Umbilical cord (tissue), 2 donors: ENCODE data around the gene TMEM134. TPM values are rescaled to one million over a fixed set of nuclear protein-coding genes. Genes with fewer than 3 reads are reported as not detected.
"Not testable (repeated sequence)": the region's sequence is repeated elsewhere in the genome, so short reads cannot be mapped to it uniquely, and the experiment has no call there.

Experiments
- DNase-seq: peaks from one replicate; pipeline ENCODE4 v3.0.0-alpha.2; 2015; ENCODE audit warnings: low spot score
- total RNA-seq: library from RNA; depleted of rRNA; stranded (reverse); fragments of >200 nt; gene quantifications from one replicate; pipeline ENCODE4 v1.2.3, GENCODE V29; 2014; ENCODE audit warnings: low replicate concordance; ENCODE audit not compliant: insufficient read depth

Gene TMEM134
- 10.6 TPM for total RNA-seq

GRCh38 chr11:67468759-67469507 lies at the start of gene TMEM134:
TMEM134 (minus strand) TSS chr11:67469251; CDS start chr11:67469192, 59 bp downstream.
- DNase-seq: peak; percentile 93

GRCh38 chr11:67517784-67518552 lies 48.9 kb upstream of the TMEM134 start:
- no peak for DNase-seq

- DNase-seq: no peak
These were observed 47.8 kb upstream of the TMEM134 start for GRCh38 chr11:67516806-67517205.

GRCh38 chr11:67514116-67514515 lies 45.1 kb upstream of the TMEM134 start:
- DNase-seq: no peak

- DNase-seq: not testable (repeated sequence)
These were observed 42.5 kb upstream of the TMEM134 start for GRCh38 chr11:67511558-67511957.

GRCh38 chr11:67510023-67510345 lies 40.9 kb upstream of the TMEM134 start:
- DNase-seq: no peak

GRCh38 chr11:67508486-67509121 lies 39.6 kb upstream of the TMEM134 start:
- peak; percentile 98 for DNase-seq

GRCh38 chr11:67507864-67508485 lies 38.9 kb upstream of the TMEM134 start, which contains the start of gene CDK2AP2:
CDK2AP2 (minus strand) TSS chr11:67508162; CDS start chr11:67508082, 80 bp downstream.
- peak; percentile 98 for DNase-seq

- DNase-seq: no peak
These were observed 38.3 kb upstream of the TMEM134 start for GRCh38 chr11:67507242-67507863.

- DNase-seq: no peak
These were observed 37.5 kb upstream of the TMEM134 start for GRCh38 chr11:67506426-67507051.

- peak; percentile 90 for DNase-seq
These were observed 36.8 kb upstream of the TMEM134 start for GRCh38 chr11:67505605-67506396.

GRCh38 chr11:67504950-67505581 lies 36.0 kb upstream of the TMEM134 start, which contains the start of gene PITPNM1:
PITPNM1 (minus strand) TSS chr11:67505363; CDS start chr11:67504180, 1,183 bp downstream.
- peak; percentile 80 for DNase-seq

- peak; percentile 31 for DNase-seq
These were observed 35.2 kb upstream of the TMEM134 start for GRCh38 chr11:67504005-67504949.

GRCh38 chr11:67503119-67504004 lies 34.3 kb upstream of the TMEM134 start:
- no peak for DNase-seq

GRCh38 chr11:67502328-67502979 lies 33.4 kb upstream of the TMEM134 start:
- no peak for DNase-seq

- no peak for DNase-seq
These were observed 32.8 kb upstream of the TMEM134 start for GRCh38 chr11:67501854-67502253.
